ENCODE data around the gene ATAD2B.

Gene ATAD2B

DNA sequence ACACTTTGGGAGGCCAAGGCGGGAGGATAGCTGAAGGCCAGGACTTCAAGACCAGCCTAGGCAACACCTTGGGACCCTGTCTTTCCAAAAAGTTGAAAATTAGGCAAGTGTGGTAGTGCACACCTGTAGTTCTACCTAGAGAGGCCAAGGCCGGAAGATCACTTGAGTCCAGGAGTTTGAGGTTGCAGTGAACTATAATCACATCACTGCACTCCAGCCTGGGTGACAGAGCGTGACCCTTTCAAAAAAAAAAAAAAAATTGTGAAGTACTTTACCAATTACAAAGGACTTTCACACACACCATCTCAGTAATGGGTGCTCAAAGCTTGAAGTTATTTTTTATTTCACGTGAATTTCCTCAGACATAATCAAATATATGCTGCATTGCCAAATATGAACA lies 65.0 kb downstream of the ATAD2B start:
- Histone ChIP-seq H3K27ac (ENCODE audit: low read length) (no peak overlapping the region), H3K79me2 (ENCODE audit: low read length) (no peaks in the 10 kb centered on the region), H3K36me3 (replicated peaks; ENCODE audit: insufficient read depth, low read length) (no peaks in the 10 kb centered on the region), H3K9ac (ENCODE audit: low read length) (no peak overlapping the region), H2AFZ (ENCODE audit: low read length) (no peak overlapping the region), H3F3A (ENCODE audit: insufficient read depth, low read length) (no peaks in the 10 kb centered on the region), H3K9me2 (replicated peaks; ENCODE audit: insufficient read depth, low read length) (no peaks in the 10 kb centered on the region), H3K4me2 (ENCODE audit: low read depth, low read length) (no peak overlapping the region), H3K27me3 (replicated peaks; ENCODE audit: insufficient read depth, low read length) (no peaks in the 10 kb centered on the region), H3K9me3 (replicated peaks; ENCODE audit: insufficient read depth, low read length) (no peaks in the 10 kb centered on the region), H4K20me1 (ENCODE audit: insufficient read depth, low read length) (no peaks in the 10 kb centered on the region), H3K4me3 (ENCODE audit: low read length) (no peak overlapping the region), H3K4me1 (ENCODE audit: low read length) (no peaks in the 10 kb centered on the region)
- no peak for TF ChIP-seq EZH2 (optimal IDR thresholded peaks at IDR 0.05; ENCODE audit: low read depth, low read length)
- TF ChIP-seq, protein P1, sequence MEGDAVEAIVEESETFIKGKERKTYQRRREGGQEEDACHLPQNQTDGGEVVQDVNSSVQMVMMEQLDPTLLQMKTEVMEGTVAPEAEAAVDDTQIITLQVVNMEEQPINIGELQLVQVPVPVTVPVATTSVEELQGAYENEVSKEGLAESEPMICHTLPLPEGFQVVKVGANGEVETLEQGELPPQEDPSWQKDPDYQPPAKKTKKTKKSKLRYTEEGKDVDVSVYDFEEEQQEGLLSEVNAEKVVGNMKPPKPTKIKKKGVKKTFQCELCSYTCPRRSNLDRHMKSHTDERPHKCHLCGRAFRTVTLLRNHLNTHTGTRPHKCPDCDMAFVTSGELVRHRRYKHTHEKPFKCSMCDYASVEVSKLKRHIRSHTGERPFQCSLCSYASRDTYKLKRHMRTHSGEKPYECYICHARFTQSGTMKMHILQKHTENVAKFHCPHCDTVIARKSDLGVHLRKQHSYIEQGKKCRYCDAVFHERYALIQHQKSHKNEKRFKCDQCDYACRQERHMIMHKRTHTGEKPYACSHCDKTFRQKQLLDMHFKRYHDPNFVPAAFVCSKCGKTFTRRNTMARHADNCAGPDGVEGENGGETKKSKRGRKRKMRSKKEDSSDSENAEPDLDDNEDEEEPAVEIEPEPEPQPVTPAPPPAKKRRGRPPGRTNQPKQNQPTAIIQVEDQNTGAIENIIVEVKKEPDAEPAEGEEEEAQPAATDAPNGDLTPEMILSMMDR (IDR thresholded peaks at IDR 0.05; ENCODE audit: low read length): no peak
- TF ChIP-seq EZH2phosphoT487 (IDR thresholded peaks at IDR 0.05; ENCODE audit: low read length): no peak
- DNase-seq: no peak

DNA sequence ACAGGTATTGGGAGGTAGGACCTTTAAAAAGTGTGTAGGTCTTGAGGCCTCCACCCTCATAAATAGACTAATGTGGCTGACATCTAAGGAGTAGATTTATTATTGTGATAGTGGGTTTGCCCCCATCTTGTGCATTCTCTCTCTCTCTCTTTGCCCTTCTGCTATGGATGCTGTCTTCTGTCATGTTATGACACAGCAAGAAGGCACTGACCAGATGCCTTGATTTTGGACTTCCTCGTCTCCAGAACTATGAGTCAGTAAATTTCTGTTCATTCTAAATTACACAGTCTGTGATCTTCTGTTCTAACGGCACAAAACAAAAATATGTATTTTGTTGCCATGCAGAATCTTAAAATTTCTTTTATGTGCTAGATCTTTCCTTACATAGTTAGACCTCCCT lies 66.9 kb downstream of the ATAD2B start:
- no peaks in the 10 kb centered on the region for H3K9me3 ChIP-seq (replicated peaks; ENCODE audit: insufficient read depth, low read length)
- H3K9ac ChIP-seq (ENCODE audit: low read length): no peak overlapping the region
- H3K36me3 ChIP-seq (replicated peaks; ENCODE audit: insufficient read depth, low read length): no peaks in the 10 kb centered on the region
- no peak overlapping the region for H3K4me2 ChIP-seq (ENCODE audit: low read depth, low read length)
- H3K27me3 ChIP-seq (replicated peaks; ENCODE audit: insufficient read depth, low read length): no peaks in the 10 kb centered on the region
- H3K27ac ChIP-seq (ENCODE audit: low read length): no peak overlapping the region
- H3K4me3 ChIP-seq (ENCODE audit: low read length): no peak overlapping the region
- no peaks in the 10 kb centered on the region for H3K79me2 ChIP-seq (ENCODE audit: low read length)
- TF ChIP-seq EZH2phosphoT487 (IDR thresholded peaks at IDR 0.05; ENCODE audit: low read length) (no peak), EZH2 (optimal IDR thresholded peaks at IDR 0.05; ENCODE audit: low read depth, low read length) (no peak)
- TF ChIP-seq, protein P1 (IDR thresholded peaks at IDR 0.05; ENCODE audit: low read length): no peak
- no peak overlapping the region for H2AFZ ChIP-seq (ENCODE audit: low read length)
- no peaks in the 10 kb centered on the region for H3F3A ChIP-seq (ENCODE audit: insufficient read depth, low read length)
- no peaks in the 10 kb centered on the region for H3K4me1 ChIP-seq (ENCODE audit: low read length)
- H4K20me1 ChIP-seq (ENCODE audit: insufficient read depth, low read length): no peaks in the 10 kb centered on the region
- DNase-seq: no peak
- no peaks in the 10 kb centered on the region for H3K9me2 ChIP-seq (replicated peaks; ENCODE audit: insufficient read depth, low read length)

DNA sequence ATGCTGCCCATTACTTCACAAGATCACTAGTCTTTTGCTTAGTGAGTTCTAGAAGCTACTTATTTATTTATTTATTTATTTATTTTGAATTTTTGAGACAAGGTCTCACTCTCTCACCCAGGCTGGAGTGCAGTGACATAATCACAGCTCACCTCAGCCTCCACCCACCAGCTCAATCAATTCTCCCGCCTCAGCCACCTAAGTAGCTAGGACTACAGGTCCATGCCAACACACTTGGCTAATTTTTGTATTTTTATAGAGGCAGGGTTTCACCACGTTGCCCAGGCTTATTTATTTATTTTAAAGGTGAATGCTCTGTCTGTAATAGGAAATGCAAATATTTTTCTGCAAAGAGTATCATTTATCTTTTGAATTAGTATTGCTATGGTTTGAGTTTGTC lies 67.7 kb downstream of the ATAD2B start:
- Histone ChIP-seq H2AFZ (ENCODE audit: low read length) (no peak overlapping the region), H3K9ac (ENCODE audit: low read length) (no peak overlapping the region), H3K9me3 (replicated peaks; ENCODE audit: insufficient read depth, low read length) (no peaks in the 10 kb centered on the region), H3K9me2 (replicated peaks; ENCODE audit: insufficient read depth, low read length) (no peaks in the 10 kb centered on the region), H3K4me1 (ENCODE audit: low read length) (no peaks in the 10 kb centered on the region), H4K20me1 (ENCODE audit: insufficient read depth, low read length) (no peaks in the 10 kb centered on the region), H3K36me3 (replicated peaks; ENCODE audit: insufficient read depth, low read length) (no peaks in the 10 kb centered on the region), H3K4me3 (ENCODE audit: low read length) (no peak overlapping the region), H3F3A (ENCODE audit: insufficient read depth, low read length) (no peaks in the 10 kb centered on the region), H3K27me3 (replicated peaks; ENCODE audit: insufficient read depth, low read length) (no peaks in the 10 kb centered on the region), H3K4me2 (ENCODE audit: low read depth, low read length) (no peak overlapping the region), H3K79me2 (ENCODE audit: low read length) (no peaks in the 10 kb centered on the region), H3K27ac (ENCODE audit: low read length) (no peak overlapping the region)
- no peak for TF ChIP-seq EZH2phosphoT487 (IDR thresholded peaks at IDR 0.05; ENCODE audit: low read length)
- DNase-seq: no peak

DNA sequence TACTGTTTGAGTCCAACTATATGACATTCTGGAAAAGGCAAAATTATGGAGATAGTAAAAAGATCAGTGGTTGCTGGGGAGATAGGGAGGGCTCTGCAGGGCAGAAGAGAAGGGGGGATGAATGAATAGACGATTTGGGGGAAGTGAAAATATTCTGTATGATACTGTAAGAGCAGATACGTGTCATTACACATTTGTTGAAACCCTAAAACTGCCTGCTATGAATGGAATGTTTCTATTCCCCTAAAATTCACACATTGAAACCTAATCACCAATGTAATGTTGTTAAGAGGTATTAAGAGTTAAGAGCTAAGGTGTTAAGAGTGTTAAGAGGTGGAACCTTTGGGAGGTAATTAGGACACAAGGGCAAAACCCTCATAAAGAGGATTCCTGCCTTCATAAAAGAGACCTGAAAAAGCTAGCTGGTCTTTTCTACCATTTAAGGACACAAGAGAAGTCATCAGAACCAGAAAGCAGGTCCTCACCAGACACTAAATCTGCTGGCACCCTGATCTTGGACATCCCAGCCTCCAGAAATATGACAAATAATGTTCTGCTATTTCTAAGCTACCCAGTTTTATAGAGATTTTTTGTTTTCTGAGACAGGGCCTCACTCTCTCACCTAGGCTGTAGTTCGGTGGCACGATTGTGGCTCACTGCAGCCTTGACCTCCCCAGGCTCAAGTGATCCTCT lies 76.2 kb downstream of the ATAD2B start:
- H4K20me1 ChIP-seq (ENCODE audit: insufficient read depth, low read length): no peaks in the 10 kb centered on the region
- no peak overlapping the region for H2AFZ ChIP-seq (ENCODE audit: low read length)
- H3K9me3 ChIP-seq (replicated peaks; ENCODE audit: insufficient read depth, low read length): no peaks in the 10 kb centered on the region
- no peak for DNase-seq
- H3K27me3 ChIP-seq (replicated peaks; ENCODE audit: insufficient read depth, low read length): no peaks in the 10 kb centered on the region
- no peaks in the 10 kb centered on the region for H3K9me2 ChIP-seq (replicated peaks; ENCODE audit: insufficient read depth, low read length)
- no peak overlapping the region for H3K9ac ChIP-seq (ENCODE audit: low read length)
- H3F3A ChIP-seq (ENCODE audit: insufficient read depth, low read length): no peaks in the 10 kb centered on the region
- no peaks in the 10 kb centered on the region for H3K4me1 ChIP-seq (ENCODE audit: low read length)
- H3K4me3 ChIP-seq (ENCODE audit: low read length): no peak overlapping the region
- H3K27ac ChIP-seq (ENCODE audit: low read length): no peak overlapping the region
- no peak for TF ChIP-seq EZH2phosphoT487 (IDR thresholded peaks at IDR 0.05; ENCODE audit: low read length)
- TF ChIP-seq EZH2 (optimal IDR thresholded peaks at IDR 0.05; ENCODE audit: low read depth, low read length): no peak
- TF ChIP-seq, protein P1 (IDR thresholded peaks at IDR 0.05; ENCODE audit: low read length): no peak
- H3K36me3 ChIP-seq (replicated peaks; ENCODE audit: insufficient read depth, low read length): no peaks in the 10 kb centered on the region
- H3K4me2 ChIP-seq (ENCODE audit: low read depth, low read length): no peak overlapping the region
- no peaks in the 10 kb centered on the region for H3K79me2 ChIP-seq (ENCODE audit: low read length)
